HCT116 (cell line): Measurements from ENCODE around the gene CAPRIN1. TPM values are rescaled to one million over a fixed set of nuclear protein-coding genes. Genes with fewer than 3 reads are reported as not detected.

Experiments used
- ATAC-seq: fragments of 200-7000 bp; cut with Tn5 transposase; 2 replicates; pipeline ENCODE4 v1.9.1; 2020; ENCODE audit warnings: mild to moderate bottlenecking, moderate library complexity
- BruUV-seq: library from RNA; stranded (reverse); fragments of 400-500 nt; replicated peaks from 2 replicates; lab custom pipeline; 2021; lab: Mats Ljungman, UMichigan
- CTCF ChIA-PET: fragments of 300-600 bp; sonication (Branson Sonifier 250); formaldehyde crosslinking; loops from one replicate; lab custom pipeline; 2021; ENCODE audit warnings: antibody characterized with exemption; lab: Charles Lee
- POLR2A ChIA-PET: fragments of 300-600, 350-600 bp; sonication (Branson Sonifier 250); formaldehyde crosslinking; loops from one replicate; lab custom pipeline; 2021; ENCODE audit warnings: antibody characterized with exemption; lab: Charles Lee
- RAD21 ChIA-PET, 2 experiments: fragments of 300-600 bp; sonication (Branson Sonifier 250); formaldehyde crosslinking; loops; one replicate each; lab custom pipeline; 2023; ENCODE audit warnings: low total read pairs in 2 of 2; ENCODE audit not compliant: uncharacterized antibody in 2 of 2, unreplicated experiment in 2 of 2, low non-redundant PET in 1 of 2; lab: Charles Lee
- DNase-seq: peaks from one replicate; pipeline ENCODE4 v3.0.0-alpha.2; 2010; ENCODE audit warnings: low read depth, low spot score
- H2AFZ ChIP-seq: fragments of 200-600 bp; shearing (Covaris generic), sonication (generic); 2 replicates; pipeline ENCODE4 v1.6.1; 2017; ENCODE audit warnings: low read depth, mixed run types, mixed read lengths, antibody characterized with exemption, low read length; ENCODE audit not compliant: poor library complexity, severe bottlenecking
- H3K27ac ChIP-seq: 2 replicates; pipeline ENCODE4 v1.5.1; 2012; ENCODE audit warnings: low read depth, low read length
- H3K27me3 ChIP-seq: fragments of 200-600 bp; sonication (generic); 2 replicates; pipeline ENCODE4 v1.6.1; 2016; ENCODE audit warnings: mixed run types, low read length, mixed read lengths; ENCODE audit not compliant: insufficient read depth
- H3K36me3 ChIP-seq, 2 experiments: fragments of 200-500 bp in 1 of 2; fragments of 200-600 bp in 1 of 2; sonication (Bioruptor generic) in 1 of 2; sonication (generic) in 1 of 2; 2 replicates each; pipeline versions ENCODE4 v1.5.1 to v1.6.1; 2014 to 2016; ENCODE audit warnings: low read length in 2 of 2, inconsistent platforms in 1 of 2, mixed read lengths in 1 of 2, mixed run types in 1 of 2; ENCODE audit not compliant: insufficient read depth in 2 of 2, control insufficient read depth in 1 of 2
- H3K4me1 ChIP-seq, 2 experiments: fragments of 200-600 bp in 1 of 2; sonication (generic) in 1 of 2; 2 replicates each; pipeline versions ENCODE4 v1.5.1 to v1.6.1; 2012 to 2017; ENCODE audit warnings: low read length in 2 of 2, inconsistent platforms in 1 of 2, mild to moderate bottlenecking in 1 of 2, mixed read lengths in 1 of 2, mixed run types in 1 of 2, moderate library complexity in 1 of 2; ENCODE audit not compliant: insufficient read depth in 2 of 2, control insufficient read depth in 1 of 2
- H3K4me2 ChIP-seq: fragments of 200-600 bp; sonication (generic); 2 replicates; pipeline ENCODE4 v1.6.1; 2017; ENCODE audit warnings: mixed run types, low read length, mixed read lengths
- H3K4me3 ChIP-seq, 2 experiments: fragments of 200-600 bp in 1 of 2; sonication (generic) in 1 of 2; replicated peaks in 1 of 2; 2 replicates each; pipeline ENCODE4 v1.5.1; 2011 to 2016; ENCODE audit warnings: low read length in 2 of 2, control low read depth in 1 of 2, low read depth in 1 of 2, mild to moderate bottlenecking in 1 of 2, mixed read lengths in 1 of 2, mixed run types in 1 of 2
- H3K79me2 ChIP-seq: fragments of 200-600 bp; sonication (generic); 2 replicates; pipeline ENCODE4 v1.6.1; 2017; ENCODE audit warnings: mild to moderate bottlenecking, mixed run types, low read length, moderate library complexity, mixed read lengths; ENCODE audit not compliant: insufficient read depth
- H3K9ac ChIP-seq: fragments of 200-600 bp; sonication (generic); 2 replicates; pipeline ENCODE4 v1.6.1; 2016; ENCODE audit warnings: low read length, mixed read lengths
- H3K9me2 ChIP-seq: fragments of 200-600 bp; sonication (generic), shearing (Covaris generic); 2 replicates; pipeline ENCODE4 v1.6.1; 2017; ENCODE audit warnings: mixed run types, mild to moderate bottlenecking, moderate library complexity; ENCODE audit not compliant: insufficient read depth
- H3K9me3 ChIP-seq, 2 experiments: fragments of 200-500 bp in 1 of 2; fragments of 200-600 bp in 1 of 2; sonication (Bioruptor generic) in 1 of 2; sonication (generic) in 1 of 2; 2 replicates each; pipeline ENCODE4 v1.6.1; 2014 to 2017; ENCODE audit warnings: low read length in 2 of 2, mixed read lengths in 2 of 2, inconsistent platforms in 1 of 2, low read depth in 1 of 2, mild to moderate bottlenecking in 1 of 2, mixed run types in 1 of 2, moderate library complexity in 1 of 2; ENCODE audit not compliant: control insufficient read depth in 1 of 2, insufficient read depth in 1 of 2
- H4K20me1 ChIP-seq: fragments of 200-600 bp; sonication (generic), shearing (Covaris generic); 2 replicates; pipeline ENCODE4 v1.6.1; 2017; ENCODE audit warnings: mixed run types, mild to moderate bottlenecking, moderate library complexity; ENCODE audit not compliant: insufficient read depth
- ATF3 ChIP-seq: IDR thresholded peaks from 2 replicates; pipeline ENCODE4 v1.6.1; 2012
- CBX3 ChIP-seq: IDR thresholded peaks from 2 replicates; pipeline ENCODE4 v1.6.1; 2012; ENCODE audit warnings: low read depth
- CEBPB ChIP-seq: IDR thresholded peaks from 2 replicates; pipeline ENCODE4 v1.6.1; 2012; ENCODE audit warnings: low read depth
- CTCF ChIP-seq, 3 experiments: fragments of 200-600 bp in 1 of 3; sonication (generic) in 1 of 3; IDR thresholded peaks in 2 of 3; conservative IDR thresholded peaks in 1 of 3; 2 replicates each; pipeline ENCODE4 v1.5.1; 2012 to 2017; ENCODE audit warnings: low read depth in 2 of 3, low read length in 2 of 3, antibody characterized with exemption in 1 of 3, borderline replicate concordance in 1 of 3, control low read depth in 1 of 3, mild to moderate bottlenecking in 1 of 3, mixed read lengths in 1 of 3, mixed run types in 1 of 3, moderate library complexity in 1 of 3; ENCODE audit not compliant: insufficient read depth in 1 of 3
- ELF1 ChIP-seq: IDR thresholded peaks from 2 replicates; pipeline ENCODE4 v1.6.1; 2012; ENCODE audit warnings: low read depth, borderline replicate concordance
- FOSL1 ChIP-seq: IDR thresholded peaks from 2 replicates; pipeline ENCODE4 v1.6.1; 2012; ENCODE audit warnings: low read depth
- POLR2AphosphoS5 ChIP-seq: IDR thresholded peaks from 2 replicates; pipeline ENCODE4 v1.6.1; 2011; ENCODE audit warnings: mild to moderate bottlenecking, low read depth, low read length, moderate library complexity
- RAD21 ChIP-seq: IDR thresholded peaks from 2 replicates; pipeline ENCODE4 v1.6.1; 2012; ENCODE audit warnings: low read depth, mild to moderate bottlenecking
- REST ChIP-seq: IDR thresholded peaks from 2 replicates; pipeline ENCODE4 v1.6.1; 2012; ENCODE audit warnings: low read depth
- YY1 ChIP-seq: IDR thresholded peaks from 2 replicates; pipeline ENCODE4 v1.6.1; 2011; ENCODE audit warnings: low read length, low read depth, moderate library complexity, mild to moderate bottlenecking; ENCODE audit not compliant: insufficient replicate concordance; ENCODE audit errors: extremely low read depth
- ZBTB33 ChIP-seq: IDR thresholded peaks from 2 replicates; pipeline ENCODE4 v1.6.1; 2011; ENCODE audit warnings: mild to moderate bottlenecking, low read length, moderate library complexity; ENCODE audit not compliant: insufficient replicate concordance; ENCODE audit errors: extremely low read depth
- ZFX ChIP-seq: fragments of 450-650 bp; IDR thresholded peaks from 2 replicates; pipeline ENCODE4 v1.6.1; 2017
- intact Hi-C: fragments of 100-400 bp; cut with micrococcal nuclease; formaldehyde crosslinking; loops from 2 replicates; pipeline ENCODE4 v1.10.0; 2022
- total RNA-seq: library from RNA; stranded (reverse); gene quantifications from one replicate; pipeline ENCODE4 v1.2.1, GENCODE V29; 2021; ENCODE audit not compliant: unreplicated experiment

The CAPRIN1 gene
- total RNA-seq, 1 experiment from 2014 or later, result 285 TPM

- no peaks in the 10 kb centered on the region for H3K9me2 ChIP-seq
- H3K4me1 ChIP-seq, result no peaks in the 10 kb centered on the region
- DNase-seq (no peak), ATAC-seq (no peak)
- no peak overlapping the region for H3K9ac ChIP-seq
- no peaks in the 10 kb centered on the region for H3K9me3 ChIP-seq
- H3K4me3 ChIP-seq, result no peak overlapping the region
- intact Hi-C loops, result no loop called here
- H3K4me2 ChIP-seq, result no peak overlapping the region
- H3K36me3 ChIP-seq, result peaks cover 57 to 63% of the 10 kb centered on the region in 2 experiments; a peak in 3 of 4 replicates
- POLR2A ChIA-PET, result no interaction called here
- H3K79me2 ChIP-seq, result peaks cover 35% of the 10 kb centered on the region; the same call in 1 of the 2 replicates
- no peaks in the 10 kb centered on the region for H3K27me3 ChIP-seq
- RAD21 ChIA-PET, result no interaction called here
- 0 out of 2 replicates have a peak, but pooled peaks cover 7% of the 10 kb centered on the region for H4K20me1 ChIP-seq
- no peak overlapping the region for H3K27ac ChIP-seq
- no TSS peak for BruUV-seq
- H2AFZ ChIP-seq, result no peak overlapping the region
- CTCF ChIA-PET, result no interaction called here
- TF ChIP-seq CEBPB, result no peak
- no peak for TF ChIP-seq ZBTB33
- no peak for TF ChIP-seq FOSL1
- TF ChIP-seq RAD21, result no peak
- TF ChIP-seq REST, result no peak
- no peak for TF ChIP-seq CTCF (IDR thresholded peaks at IDR 0.05 in 2 of 3, conservative IDR thresholded peaks at IDR 0.05 in 1 of 3; ENCODE audit: borderline replicate concordance in 1 of 3, insufficient read depth in 1 of 3, low read depth in 2 of 3, low read length in 2 of 3)
- TF ChIP-seq YY1, result no peak
- no peak for TF ChIP-seq ZFX
- TF ChIP-seq CBX3, result no peak
- TF ChIP-seq ATF3, result no peak
- TF ChIP-seq ELF1, result no peak
- no peak for TF ChIP-seq POLR2AphosphoS5
- TF ChIP-seq, all 23 proteins: peak for 0
Observed at GRCh38 chr11:34124885-34125668, 73.5 kb downstream of the CAPRIN1 start.
